GM12878 (cell line): ENCODE measurements around the gene BPTF.

ENCODE experiments used
- EP300 ChIP-seq, 2 experiments: fragments of 150-350 bp in 1 of 2; IDR thresholded peaks; 2 replicates each; pipeline ENCODE4 v1.6.1; 2011 to 2012; ENCODE audit warnings: low read depth in 2 of 2, low read length in 2 of 2, borderline replicate concordance in 1 of 2, improper control_type of control experiment in 1 of 2, inconsistent platforms in 1 of 2; ENCODE audit not compliant: control insufficient read depth in 1 of 2
- POLR2A ChIP-seq: IDR thresholded peaks from 2 replicates; pipeline ENCODE4 v1.6.1; 2011; ENCODE audit warnings: low read depth, mild to moderate bottlenecking, low read length
- POLR2AphosphoS5 ChIP-seq: IDR thresholded peaks from 2 replicates; pipeline ENCODE4 v1.6.1; 2011; ENCODE audit warnings: mild to moderate bottlenecking, low read length, inconsistent platforms
- PRDM15 ChIP-seq: fragments of 450-650 bp; formaldehyde crosslinking; IDR thresholded peaks from 2 replicates; pipeline ENCODE4 v1.4.0; 2020; ENCODE audit warnings: mild to moderate bottlenecking, moderate library complexity
- RELA ChIP-seq: fragments of 450-650 bp; IDR thresholded peaks from 2 replicates; pipeline ENCODE4 v1.8.0; 2014; ENCODE audit warnings: borderline replicate concordance; ENCODE audit not compliant: partially characterized antibody
- SPI1 ChIP-seq: IDR thresholded peaks from 2 replicates; pipeline ENCODE4 v1.6.1; 2011; ENCODE audit warnings: low read depth, mild to moderate bottlenecking, low read length, moderate library complexity, borderline replicate concordance; ENCODE audit not compliant: insufficient read depth
- SUZ12 ChIP-seq: fragments of 200-600 bp; sonication (generic); IDR thresholded peaks from one replicate; pipeline ENCODE4 v1.6.1; 2018; ENCODE audit warnings: antibody characterized with exemption, mild to moderate bottlenecking; ENCODE audit not compliant: unreplicated experiment
- TBL1XR1 ChIP-seq: IDR thresholded peaks from 2 replicates; pipeline ENCODE4 v1.6.1; 2012; ENCODE audit warnings: low read depth, low read length, improper control_type of control experiment
- ZSCAN29 ChIP-seq: fragments of 450-650 bp; IDR thresholded peaks from 2 replicates; pipeline ENCODE4 v1.6.1; 2017; ENCODE audit warnings: mild to moderate bottlenecking, moderate library complexity
- ZZZ3 ChIP-seq: IDR thresholded peaks from 2 replicates; pipeline ENCODE4 v1.6.1; 2011; ENCODE audit warnings: low read depth; ENCODE audit not compliant: control insufficient read depth, insufficient read length
- TF ChIP-seq, protein P1 (sequence below), 3 experiments: IDR thresholded peaks in 2 of 3; conservative IDR thresholded peaks in 1 of 3; 2 replicates each; pipeline ENCODE4 v1.5.1; 2011; ENCODE audit warnings: low read depth in 3 of 3, low read length in 3 of 3, mild to moderate bottlenecking in 3 of 3, control low read depth in 2 of 3, moderate library complexity in 2 of 3, inconsistent platforms in 1 of 3, mixed read lengths in 1 of 3; ENCODE audit not compliant: control insufficient read depth in 2 of 3, insufficient read depth in 1 of 3; ENCODE audit errors: extremely low read depth in 1 of 3
- TF ChIP-seq, protein P2 (sequence below): fragments of 450-650 bp; formaldehyde crosslinking; IDR thresholded peaks from 2 replicates; pipeline ENCODE4 v1.5.0; 2022; ENCODE audit warnings: mild to moderate bottlenecking, missing genetic modification characterization
- TF ChIP-seq, protein P3 (sequence below): IDR thresholded peaks from 2 replicates; pipeline ENCODE4 v1.6.1; 2011; ENCODE audit warnings: borderline replicate concordance, low read depth, mild to moderate bottlenecking, moderate library complexity, mixed read lengths, low read length; ENCODE audit not compliant: insufficient read depth; ENCODE audit errors: extremely low read length

- no peak for TF ChIP-seq PRDM15 (CRISPR knock-in tag)
- TF ChIP-seq RELA = peak; percentile 93
- TF ChIP-seq, protein P1, sequence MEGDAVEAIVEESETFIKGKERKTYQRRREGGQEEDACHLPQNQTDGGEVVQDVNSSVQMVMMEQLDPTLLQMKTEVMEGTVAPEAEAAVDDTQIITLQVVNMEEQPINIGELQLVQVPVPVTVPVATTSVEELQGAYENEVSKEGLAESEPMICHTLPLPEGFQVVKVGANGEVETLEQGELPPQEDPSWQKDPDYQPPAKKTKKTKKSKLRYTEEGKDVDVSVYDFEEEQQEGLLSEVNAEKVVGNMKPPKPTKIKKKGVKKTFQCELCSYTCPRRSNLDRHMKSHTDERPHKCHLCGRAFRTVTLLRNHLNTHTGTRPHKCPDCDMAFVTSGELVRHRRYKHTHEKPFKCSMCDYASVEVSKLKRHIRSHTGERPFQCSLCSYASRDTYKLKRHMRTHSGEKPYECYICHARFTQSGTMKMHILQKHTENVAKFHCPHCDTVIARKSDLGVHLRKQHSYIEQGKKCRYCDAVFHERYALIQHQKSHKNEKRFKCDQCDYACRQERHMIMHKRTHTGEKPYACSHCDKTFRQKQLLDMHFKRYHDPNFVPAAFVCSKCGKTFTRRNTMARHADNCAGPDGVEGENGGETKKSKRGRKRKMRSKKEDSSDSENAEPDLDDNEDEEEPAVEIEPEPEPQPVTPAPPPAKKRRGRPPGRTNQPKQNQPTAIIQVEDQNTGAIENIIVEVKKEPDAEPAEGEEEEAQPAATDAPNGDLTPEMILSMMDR (IDR thresholded peaks at IDR 0.05 in 2 of 3, conservative IDR thresholded peaks at IDR 0.05 in 1 of 3; ENCODE audit: control insufficient read depth in 2 of 3, extremely low read depth in 1 of 3, insufficient read depth in 1 of 3, low read depth in 3 of 3, low read length in 3 of 3) = peak; percentile 79 to 97 (median 93); a peak in 4 of 6 replicates
- peak; percentile 89 for TF ChIP-seq POLR2A
- peak; percentile 74; the same call in 1 of the 2 replicates for TF ChIP-seq TBL1XR1
- no peak for TF ChIP-seq SUZ12
- TF ChIP-seq EP300 (IDR thresholded peaks at IDR 0.05; ENCODE audit: borderline replicate concordance in 1 of 2, control insufficient read depth in 1 of 2, low read depth in 2 of 2, low read length in 2 of 2) = peak in 1 of 2 experiments; percentile 27; a peak in 1 of 4 replicates
- peak; percentile 94 for TF ChIP-seq ZSCAN29
- TF ChIP-seq, protein P2, sequence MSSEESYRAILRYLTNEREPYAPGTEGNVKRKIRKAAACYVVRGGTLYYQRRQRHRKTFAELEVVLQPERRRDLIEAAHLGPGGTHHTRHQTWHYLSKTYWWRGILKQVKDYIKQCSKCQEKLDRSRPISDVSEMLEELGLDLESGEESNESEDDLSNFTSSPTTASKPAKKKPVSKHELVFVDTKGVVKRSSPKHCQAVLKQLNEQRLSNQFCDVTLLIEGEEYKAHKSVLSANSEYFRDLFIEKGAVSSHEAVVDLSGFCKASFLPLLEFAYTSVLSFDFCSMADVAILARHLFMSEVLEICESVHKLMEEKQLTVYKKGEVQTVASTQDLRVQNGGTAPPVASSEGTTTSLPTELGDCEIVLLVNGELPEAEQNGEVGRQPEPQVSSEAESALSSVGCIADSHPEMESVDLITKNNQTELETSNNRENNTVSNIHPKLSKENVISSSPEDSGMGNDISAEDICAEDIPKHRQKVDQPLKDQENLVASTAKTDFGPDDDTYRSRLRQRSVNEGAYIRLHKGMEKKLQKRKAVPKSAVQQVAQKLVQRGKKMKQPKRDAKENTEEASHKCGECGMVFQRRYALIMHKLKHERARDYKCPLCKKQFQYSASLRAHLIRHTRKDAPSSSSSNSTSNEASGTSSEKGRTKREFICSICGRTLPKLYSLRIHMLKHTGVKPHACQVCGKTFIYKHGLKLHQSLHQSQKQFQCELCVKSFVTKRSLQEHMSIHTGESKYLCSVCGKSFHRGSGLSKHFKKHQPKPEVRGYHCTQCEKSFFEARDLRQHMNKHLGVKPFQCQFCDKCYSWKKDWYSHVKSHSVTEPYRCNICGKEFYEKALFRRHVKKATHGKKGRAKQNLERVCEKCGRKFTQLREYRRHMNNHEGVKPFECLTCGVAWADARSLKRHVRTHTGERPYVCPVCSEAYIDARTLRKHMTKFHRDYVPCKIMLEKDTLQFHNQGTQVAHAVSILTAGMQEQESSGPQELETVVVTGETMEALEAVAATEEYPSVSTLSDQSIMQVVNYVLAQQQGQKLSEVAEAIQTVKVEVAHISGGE (CRISPR knock-in tag) = peak; percentile 40; the same call in 1 of the 2 replicates
- TF ChIP-seq, protein P3, sequence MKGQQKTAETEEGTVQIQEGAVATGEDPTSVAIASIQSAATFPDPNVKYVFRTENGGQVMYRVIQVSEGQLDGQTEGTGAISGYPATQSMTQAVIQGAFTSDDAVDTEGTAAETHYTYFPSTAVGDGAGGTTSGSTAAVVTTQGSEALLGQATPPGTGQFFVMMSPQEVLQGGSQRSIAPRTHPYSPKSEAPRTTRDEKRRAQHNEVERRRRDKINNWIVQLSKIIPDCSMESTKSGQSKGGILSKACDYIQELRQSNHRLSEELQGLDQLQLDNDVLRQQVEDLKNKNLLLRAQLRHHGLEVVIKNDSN = peak; percentile 95
- TF ChIP-seq ZZZ3 = no peak
- TF ChIP-seq POLR2AphosphoS5 = peak; percentile 74
- no peak for TF ChIP-seq SPI1
Observed at GRCh38 chr17:67824735-67825626, at the start of gene BPTF.
